ENCODE data around the gene DHRS1. TPM values are rescaled to one million over a fixed set of nuclear protein-coding genes. Genes with fewer than 3 reads are reported as not detected.

DHRS1 gene
- total and polyA plus RNA-seq, 9 of the 15 experiments (the other 6 are each of a cell fraction or from before 2014, with no cell fraction given): 7.3 to 33.6 (median 13.3) TPM

- WGBS (ENCODE audit: insufficient coverage, low coverage, missing lambda C conversion rate): 62% methylated on average over 4 of the region's 4 CpGs
Observed at GRCh38 chr14:24342889-24343288, 43.3 kb upstream of the DHRS1 start.

More at GRCh38 chr14:24342889-24343288, 43.3 kb upstream of the DHRS1 start:
- no peak overlapping the region for H3K27ac ChIP-seq (ENCODE audit: extremely low read depth, low read depth, low read length)
- no peaks in the 10 kb centered on the region for H3K36me3 ChIP-seq (ENCODE audit: control insufficient read depth, insufficient read depth, low read length)
- in situ Hi-C loops (cut with MboI): loop anchor here (25.0 kb wide), 1 partner anchor 344 kb away; no protein-coding TSS in a partner anchor
- no peaks in the 10 kb centered on the region for H3K9me1 ChIP-seq (ENCODE audit: control insufficient read depth, insufficient read depth, low read length)
- ATAC-seq (no peak), DNase-seq (ENCODE audit: extremely low read depth in 1 of 4, low spot score in 3 of 4) (no peak), FAIRE-seq (no peak)
- intact Hi-C loops (cut with micrococcal nuclease): no loop called here
- H2AFZ ChIP-seq (ENCODE audit: low read depth, low read length): no peak overlapping the region
- TF ChIP-seq POLR2AphosphoS5 (IDR thresholded peaks at IDR 0.05; ENCODE audit: control insufficient read depth, insufficient read depth, low read depth, low read length): no peak
- TF ChIP-seq, protein P1, sequence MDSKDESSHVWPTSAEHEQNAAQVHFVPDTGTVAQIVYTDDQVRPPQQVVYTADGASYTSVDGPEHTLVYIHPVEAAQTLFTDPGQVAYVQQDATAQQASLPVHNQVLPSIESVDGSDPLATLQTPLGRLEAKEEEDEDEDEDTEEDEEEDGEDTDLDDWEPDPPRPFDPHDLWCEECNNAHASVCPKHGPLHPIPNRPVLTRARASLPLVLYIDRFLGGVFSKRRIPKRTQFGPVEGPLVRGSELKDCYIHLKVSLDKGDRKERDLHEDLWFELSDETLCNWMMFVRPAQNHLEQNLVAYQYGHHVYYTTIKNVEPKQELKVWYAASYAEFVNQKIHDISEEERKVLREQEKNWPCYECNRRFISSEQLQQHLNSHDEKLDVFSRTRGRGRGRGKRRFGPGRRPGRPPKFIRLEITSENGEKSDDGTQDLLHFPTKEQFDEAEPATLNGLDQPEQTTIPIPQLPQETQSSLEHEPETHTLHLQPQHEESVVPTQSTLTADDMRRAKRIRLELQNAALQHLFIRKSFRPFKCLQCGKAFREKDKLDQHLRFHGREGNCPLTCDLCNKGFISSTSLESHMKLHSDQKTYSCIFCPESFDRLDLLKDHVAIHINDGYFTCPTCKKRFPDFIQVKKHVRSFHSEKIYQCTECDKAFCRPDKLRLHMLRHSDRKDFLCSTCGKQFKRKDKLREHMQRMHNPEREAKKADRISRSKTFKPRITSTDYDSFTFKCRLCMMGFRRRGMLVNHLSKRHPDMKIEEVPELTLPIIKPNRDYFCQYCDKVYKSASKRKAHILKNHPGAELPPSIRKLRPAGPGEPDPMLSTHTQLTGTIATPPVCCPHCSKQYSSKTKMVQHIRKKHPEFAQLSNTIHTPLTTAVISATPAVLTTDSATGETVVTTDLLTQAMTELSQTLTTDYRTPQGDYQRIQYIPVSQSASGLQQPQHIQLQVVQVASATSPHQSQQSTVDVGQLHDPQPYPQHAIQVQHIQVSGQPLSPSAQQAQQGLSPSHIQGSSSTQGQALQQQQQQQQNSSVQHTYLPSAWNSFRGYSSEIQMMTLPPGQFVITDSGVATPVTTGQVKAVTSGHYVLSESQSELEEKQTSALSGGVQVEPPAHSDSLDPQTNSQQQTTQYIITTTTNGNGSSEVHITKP (IDR thresholded peaks at IDR 0.05; ENCODE audit: partially characterized antibody): peak; percentile 71
- H3K4me2 ChIP-seq (ENCODE audit: insufficient read depth, low read length): no peak overlapping the region
- H3K4me1 ChIP-seq (replicated peaks in 1 of 2; ENCODE audit: control insufficient read depth in 2 of 2, insufficient read depth in 2 of 2, low read length in 2 of 2): peaks cover 8 to 13% of the 10 kb centered on the region in 2 experiments; a peak in 3 of 5 replicates
- CTCF ChIA-PET (ENCODE audit: low intra/inter-chr PET ratio): no interaction called here
- no TSS peak for BruUV-seq (replicated peaks)
- H3K9me3 ChIP-seq (replicated peaks; ENCODE audit: control insufficient read depth, insufficient read depth, low read depth, low read length): no peaks in the 10 kb centered on the region
- POLR2A ChIA-PET: no interaction called here
- no peak overlapping the region for H3K4me3 ChIP-seq
- no peaks in the 10 kb centered on the region for H3K79me2 ChIP-seq (ENCODE audit: control insufficient read depth, insufficient read depth, low read length)
- no peak overlapping the region for H3K9ac ChIP-seq (ENCODE audit: insufficient read depth in 1 of 2, low read depth in 2 of 2, low read length in 2 of 2)
- no peaks in the 10 kb centered on the region for H4K20me1 ChIP-seq (replicated peaks; ENCODE audit: control insufficient read depth, insufficient read depth, low read length)
- H3K27me3 ChIP-seq (ENCODE audit: control insufficient read depth in 2 of 2, insufficient read depth in 2 of 2, low read length in 2 of 2): no peaks in the 10 kb centered on the region

All from K562 (cell line).